GM21528 (cell line): ENCODE data around the gene DOK7.
"Not testable (repeated sequence)": the region's sequence is repeated elsewhere in the genome, so short reads cannot be mapped to it uniquely, and the experiment has no call there.

ENCODE experiments used
- ATAC-seq: cut with Tn5 transposase; IDR thresholded peaks from one replicate; pipeline ENCODE4 v1.9.1; 2021; ENCODE audit warnings: mild to moderate bottlenecking, moderate library complexity; ENCODE audit not compliant: unreplicated experiment, low FRiP score

Gene DOK7

GRCh38 chr4:3527914-3528876 is 65.1 kb downstream of the DOK7 start:
- no peak for ATAC-seq

GRCh38 chr4:3529363-3529762 is 66.3 kb downstream of the DOK7 start:
- no peak for ATAC-seq

- ATAC-seq, result no peak
Observed at GRCh38 chr4:3530051-3530450, 66.9 kb downstream of the DOK7 start.

GRCh38 chr4:3530663-3531254 is 67.7 kb downstream of the DOK7 start:
- no peak for ATAC-seq

- ATAC-seq, result peak; percentile 1
Observed at GRCh38 chr4:3531318-3531878, 68.3 kb downstream of the DOK7 start.

GRCh38 chr4:3531879-3532750 is 69.0 kb downstream of the DOK7 start, which contains the start of gene LRPAP1:
Gene LRPAP1, minus strand, starts transcription at chr4:3532422. Its CDS starts 10 bp downstream, at chr4:3532412.
- ATAC-seq, result peak; percentile 71

- peak; percentile 38 for ATAC-seq
Observed at GRCh38 chr4:3532751-3533422, 69.8 kb downstream of the DOK7 start.

- no peak for ATAC-seq
Observed at GRCh38 chr4:3533423-3533820, 70.3 kb downstream of the DOK7 start.

GRCh38 chr4:3535812-3536211 is 72.7 kb downstream of the DOK7 start:
- ATAC-seq, result not testable (repeated sequence)

GRCh38 chr4:3538906-3539305 is 75.8 kb downstream of the DOK7 start:
- ATAC-seq, result not testable (repeated sequence)

GRCh38 chr4:3543415-3543814 is 80.3 kb downstream of the DOK7 start:
- ATAC-seq, result not testable (repeated sequence)
